Thyroid gland (tissue), 4 donors: Measurements from ENCODE around the gene KREMEN1.

Experiments
- CTCF ChIP-seq, 6 experiments: fragments of 200-600 bp in 3 of 6; fragments of 450-650 bp in 3 of 6; sonication (generic) in 3 of 6; IDR thresholded peaks; one replicate each; pipeline ENCODE4 v1.5.1; 2016 to 2019; ENCODE audit warnings: antibody characterized with exemption in 6 of 6, mild to moderate bottlenecking in 2 of 6, inconsistent platforms in 1 of 6, moderate library complexity in 1 of 6
- POLR2A ChIP-seq, 2 donors: fragments of 450-650 bp; IDR thresholded peaks; one replicate each; pipeline ENCODE4 v1.6.1; 2017; ENCODE audit warnings: antibody characterized with exemption in 2 of 2, mild to moderate bottlenecking in 2 of 2, moderate library complexity in 1 of 2

DNA sequence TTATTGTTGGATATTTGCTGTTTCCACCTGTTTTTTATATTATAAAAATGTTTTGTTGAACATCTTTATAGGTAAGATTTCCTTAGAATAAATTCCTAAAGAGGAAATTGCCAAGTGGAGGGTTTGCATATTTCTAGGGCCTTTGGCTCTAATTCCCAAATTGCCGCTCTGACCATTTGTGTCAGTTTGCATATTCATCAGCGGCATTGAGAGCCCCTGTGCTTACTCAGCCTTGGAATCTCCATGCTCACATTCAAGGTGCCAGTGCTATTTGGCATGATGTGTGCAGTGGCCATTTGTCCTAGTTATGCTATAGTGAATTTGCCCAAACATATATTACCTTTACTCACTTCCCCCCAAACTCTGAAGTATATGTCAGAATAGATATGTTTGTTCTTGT, 25.5 kb downstream of the KREMEN1 start:
- TF ChIP-seq POLR2A (IDR thresholded peaks at IDR 0.05) = no peak
- TF ChIP-seq CTCF (IDR thresholded peaks at IDR 0.05) = no peak
